Erythroblast (primary cell): Measurements from ENCODE around the gene PGA3.
"Not testable (repeated sequence)": the region's sequence is repeated elsewhere in the genome, so short reads cannot be mapped to it uniquely, and the experiment has no call there.

Source experiments
- DNase-seq, 2 experiments: peaks; one replicate each; lab custom pipeline; 2025; lab: John Stamatoyannopoulos, UW
- GATA1 ChIP-seq: IDR thresholded peaks from 2 replicates; pipeline ENCODE4 v1.6.1; 2011; ENCODE audit warnings: low read depth, mild to moderate bottlenecking, control low read depth, low read length, moderate library complexity
- POLR2A ChIP-seq: IDR thresholded peaks from 2 replicates; pipeline ENCODE4 v1.6.1; 2011; ENCODE audit warnings: mild to moderate bottlenecking, low read length

Gene PGA3

DNA sequence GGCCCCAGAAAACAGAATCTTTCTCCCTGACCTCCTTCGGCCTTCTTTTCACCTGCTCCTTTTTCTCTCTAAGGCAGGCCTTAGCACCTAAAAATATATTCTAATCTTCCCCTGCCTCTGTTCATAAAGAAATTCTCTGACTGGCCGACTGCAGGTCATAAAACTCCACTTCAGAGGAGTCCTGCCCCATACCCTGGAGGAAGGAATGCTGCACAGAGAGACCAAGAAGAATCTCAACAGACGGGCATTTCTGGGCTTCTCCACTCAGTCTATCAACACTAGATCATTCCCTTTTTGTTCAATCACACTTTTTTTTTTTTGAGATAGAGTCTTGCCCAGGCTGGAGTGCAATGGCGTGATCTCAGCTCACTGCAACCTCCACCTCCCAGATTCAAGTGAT lies 19.7 kb upstream of the PGA3 start:
- no peak for DNase-seq
- TF ChIP-seq GATA1: no peak
- no peak for TF ChIP-seq POLR2A

DNA sequence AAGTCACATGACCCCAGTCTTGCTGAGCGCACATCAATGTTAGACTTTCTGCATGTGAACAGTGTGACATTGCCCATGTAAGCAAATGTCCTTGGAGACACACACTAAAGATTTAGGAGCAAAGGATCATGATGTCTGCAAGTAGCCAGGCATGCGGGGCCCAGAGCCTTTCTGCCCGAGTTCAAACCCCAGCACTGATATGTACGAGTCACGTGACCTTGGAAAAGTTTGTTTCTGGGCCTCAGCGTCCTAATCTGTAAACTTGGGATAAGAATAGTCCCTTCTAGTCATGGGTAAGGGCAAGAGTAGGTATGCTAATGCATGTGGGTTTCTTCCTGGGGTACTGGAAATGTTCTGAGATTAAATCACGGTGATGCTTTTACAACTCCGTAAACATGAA lies 16.8 kb upstream of the PGA3 start:
- no peak for TF ChIP-seq GATA1
- DNase-seq: no peak

DNA sequence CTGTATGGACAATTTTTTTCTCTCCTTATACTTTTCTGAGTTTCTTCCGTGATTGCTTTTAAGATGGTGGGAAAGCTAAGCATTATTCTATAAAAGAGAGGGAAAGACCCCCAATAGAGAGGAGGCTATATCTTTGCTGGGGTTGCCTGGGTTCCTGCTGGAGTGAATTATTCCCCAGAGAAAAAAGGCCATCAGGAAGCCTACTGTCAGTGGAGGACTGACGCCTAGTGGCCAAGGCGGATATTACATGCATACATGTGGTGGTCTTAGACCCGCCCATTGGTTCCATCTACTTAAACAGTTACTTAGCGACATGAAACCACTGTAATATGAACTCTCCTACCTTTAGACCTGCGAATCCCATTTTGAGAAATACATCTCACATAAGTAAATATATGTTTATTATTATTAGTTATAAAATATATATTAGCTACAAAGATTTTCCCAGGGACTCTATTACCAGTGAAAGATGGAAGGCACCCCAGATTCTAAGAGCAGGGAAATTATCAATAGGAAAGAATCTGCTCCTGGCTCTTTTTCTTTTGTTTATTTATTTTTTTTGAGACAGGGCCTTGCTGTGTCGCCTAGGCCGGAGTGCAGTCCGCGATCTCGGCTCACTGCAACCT lies 15.7 kb upstream of the PGA3 start:
- TF ChIP-seq POLR2A (no peak), GATA1 (no peak)
- peak; percentile 81 to 90 for DNase-seq

DNA sequence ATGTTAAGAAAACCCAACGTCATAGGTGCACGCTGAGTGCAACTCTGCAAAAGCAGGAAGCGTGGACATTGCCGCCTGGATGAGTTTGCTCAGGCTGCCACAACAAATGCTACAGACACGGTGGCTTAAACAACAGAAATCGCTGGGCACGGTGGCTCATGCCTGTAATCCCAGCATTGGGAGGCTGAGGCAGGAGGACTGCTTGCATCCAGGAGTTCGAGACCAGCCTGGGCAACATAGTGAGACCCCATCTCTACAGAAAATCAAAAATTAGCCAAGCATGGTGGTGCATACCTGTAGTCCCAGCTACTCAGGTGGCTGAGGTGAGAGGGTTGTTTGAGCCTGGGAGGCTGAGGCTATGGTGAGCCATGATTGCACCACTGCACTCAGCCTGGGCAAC lies 13.4 kb upstream of the PGA3 start:
- no peak for DNase-seq
- TF ChIP-seq GATA1: no peak
- no peak for TF ChIP-seq POLR2A

DNA sequence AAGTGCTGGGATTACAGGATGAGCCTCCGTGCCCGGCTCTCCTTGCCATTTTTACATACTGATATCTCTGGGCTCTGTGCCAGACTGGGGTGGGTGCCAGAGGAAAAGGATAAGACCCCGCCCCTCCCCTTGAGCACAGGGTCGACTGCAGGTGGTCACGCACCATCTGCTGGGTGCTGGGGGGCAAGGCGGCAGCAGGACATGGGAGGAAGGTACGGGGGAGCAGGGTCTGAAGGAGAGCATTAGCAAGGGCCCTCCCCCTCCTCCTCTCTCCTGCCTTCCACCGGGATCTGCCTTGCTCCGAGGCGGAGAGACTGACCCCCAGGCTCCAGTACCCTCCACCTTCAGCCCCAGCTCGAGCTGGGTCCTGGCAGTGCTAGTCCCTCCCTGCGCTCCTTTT lies 9.7 kb upstream of the PGA3 start:
- TF ChIP-seq GATA1: no peak
- TF ChIP-seq POLR2A: no peak
- no peak for DNase-seq

DNA sequence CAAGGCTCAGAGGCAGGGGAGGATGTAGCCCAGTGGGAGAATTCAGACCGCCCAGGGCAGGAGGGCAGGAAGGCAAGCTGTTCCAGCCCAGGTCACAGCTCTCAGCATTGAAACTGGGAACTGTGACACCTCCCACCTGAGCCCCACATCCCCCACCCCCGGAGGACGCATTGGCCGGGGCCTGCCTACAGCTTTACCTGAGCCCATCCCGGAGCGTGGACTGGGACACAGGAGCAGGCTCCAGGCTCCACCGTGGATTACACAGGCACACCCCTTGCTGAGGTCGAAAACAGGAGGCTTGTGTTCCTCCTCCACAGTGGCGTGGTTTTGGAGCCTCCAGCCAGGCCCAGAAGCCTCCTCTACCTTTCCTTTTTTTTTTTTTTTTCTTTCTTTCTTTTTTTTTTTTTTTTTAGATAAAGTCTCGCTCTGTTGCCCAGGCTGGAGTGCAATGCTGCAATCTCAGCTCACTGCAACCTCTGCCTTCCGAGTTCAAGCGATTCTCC lies 9.1 kb upstream of the PGA3 start:
- DNase-seq: no peak

DNA sequence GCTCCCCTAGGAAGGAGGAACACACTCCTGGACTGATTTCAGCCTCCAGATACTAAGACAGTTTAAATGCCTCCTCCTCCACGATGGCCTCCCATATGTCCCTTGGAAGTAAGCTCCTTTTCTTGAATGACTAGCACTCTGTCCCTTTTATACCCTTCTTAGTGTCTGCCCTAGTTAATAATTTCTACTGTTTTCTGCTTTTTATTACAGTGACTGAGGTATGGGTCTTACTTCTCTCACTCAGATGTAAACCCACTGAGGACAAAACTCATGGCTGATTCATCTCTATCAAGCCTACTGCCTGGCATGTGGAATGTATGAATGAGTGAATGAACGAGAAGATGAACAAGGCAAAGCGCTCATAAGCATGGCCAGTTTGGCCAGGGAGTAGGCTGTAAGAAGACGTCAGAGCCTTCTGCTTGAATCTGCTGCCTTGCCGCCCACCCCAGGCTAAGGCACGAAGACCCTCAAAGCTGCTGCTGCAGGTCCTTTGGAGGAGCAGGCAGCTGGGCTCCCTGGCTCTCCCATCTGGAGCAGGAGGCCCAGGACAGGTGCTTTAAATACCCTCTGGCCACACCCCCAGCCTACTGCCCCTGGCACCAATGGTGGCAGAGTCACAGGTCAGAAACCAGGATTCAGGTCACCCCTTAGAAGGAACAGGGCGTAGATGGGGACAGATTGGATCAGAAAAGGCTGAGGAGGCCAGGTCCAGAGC lies 8.2 kb upstream of the PGA3 start:
- TF ChIP-seq POLR2A (no peak), GATA1 (no peak)
- DNase-seq: no peak

More for the DNA sequence above, 9.1 kb upstream of the PGA3 start:
- TF ChIP-seq POLR2A (no peak), GATA1 (no peak)

DNA sequence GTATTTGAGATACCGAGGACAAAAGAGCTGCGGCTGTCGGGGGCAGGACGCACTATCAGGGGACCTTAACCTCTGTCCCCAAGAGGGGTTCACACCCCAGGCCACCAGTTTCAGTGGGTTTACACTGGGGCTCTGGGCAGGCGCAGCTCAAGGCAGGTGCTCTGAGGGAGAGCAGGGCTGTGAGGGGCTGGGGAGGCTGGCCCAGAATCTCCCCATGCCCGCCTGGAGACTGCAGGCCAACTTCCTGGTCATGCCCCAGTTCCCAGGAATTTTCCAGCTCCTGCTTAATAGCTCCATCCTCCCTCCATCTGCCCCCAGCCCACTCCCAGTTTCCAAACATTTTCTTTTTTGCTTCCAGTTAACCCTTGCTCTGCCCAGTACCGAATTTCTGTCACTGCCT lies 7.6 kb upstream of the PGA3 start:
- no peak for DNase-seq
- TF ChIP-seq GATA1 (no peak), POLR2A (no peak)

DNA sequence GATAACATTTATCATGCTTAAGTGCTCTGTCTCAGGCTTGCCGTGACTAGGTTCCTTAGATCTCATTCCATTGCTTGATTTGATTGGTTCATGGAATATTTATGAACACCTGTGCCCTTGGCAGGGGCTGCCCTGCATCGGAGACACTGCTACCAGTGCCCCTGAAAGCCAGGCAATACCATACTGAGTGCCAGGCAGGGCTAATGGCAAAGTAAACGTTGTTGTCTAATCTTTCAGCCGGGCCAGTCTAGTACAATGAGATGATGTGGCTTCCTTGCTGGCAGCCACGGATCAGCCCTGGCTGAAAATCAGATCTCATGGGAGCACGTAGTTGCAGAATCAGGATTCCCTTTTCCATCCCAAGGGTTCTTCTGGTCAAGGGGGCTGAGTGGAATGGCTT lies 5.0 kb upstream of the PGA3 start:
- DNase-seq: no peak
- no peak for TF ChIP-seq GATA1
- TF ChIP-seq POLR2A: no peak

DNA sequence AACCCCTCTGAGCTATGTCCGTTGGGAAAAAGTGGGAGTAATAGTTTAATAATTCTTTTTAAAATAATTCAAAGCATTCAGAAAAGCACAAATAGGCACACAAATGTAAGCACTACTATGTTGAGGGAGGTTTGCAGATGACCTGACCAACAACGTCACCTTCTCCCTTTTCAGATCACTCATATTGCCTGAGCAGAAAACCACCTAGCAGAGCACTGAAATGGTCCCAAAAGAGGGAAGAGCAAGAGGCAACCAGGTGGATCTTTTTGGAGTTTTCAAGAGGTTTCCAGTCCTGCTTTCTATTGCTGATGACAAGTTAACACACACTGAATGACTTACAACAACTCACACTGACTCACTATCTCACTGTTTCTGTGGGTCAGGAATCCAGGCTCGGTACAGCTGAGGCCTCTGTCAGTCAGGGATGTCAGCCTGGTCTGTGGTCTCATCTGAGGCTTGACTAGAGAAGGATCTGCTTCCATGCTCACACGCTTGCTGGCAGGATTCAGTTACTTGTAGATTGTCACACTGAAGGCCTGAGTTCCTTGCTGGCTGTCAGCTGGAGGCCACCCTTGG lies 4.3 kb upstream of the PGA3 start:
- TF ChIP-seq GATA1 (no peak), POLR2A (no peak)
- no peak for DNase-seq

DNA sequence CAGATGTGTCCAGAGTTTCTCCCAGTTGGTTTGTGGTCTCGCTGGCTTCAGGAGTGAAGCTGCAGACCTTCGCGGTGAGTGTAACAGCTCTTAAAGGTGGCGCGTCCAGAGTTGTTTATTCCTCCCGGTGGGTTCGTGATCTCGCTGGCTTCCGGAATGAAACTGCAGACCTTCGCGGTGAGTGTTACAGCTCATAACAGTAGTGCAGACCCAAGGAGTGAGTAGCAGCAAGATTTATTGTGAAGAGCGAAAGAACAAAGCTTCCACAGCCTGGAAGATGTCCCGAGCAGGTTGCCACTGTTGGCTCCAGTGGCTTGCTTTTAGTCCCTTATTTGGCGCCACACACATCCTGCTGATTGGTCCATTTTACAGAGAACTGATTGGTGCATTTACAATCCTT lies 1.8 kb upstream of the PGA3 start:
- TF ChIP-seq POLR2A (no peak), GATA1 (no peak)
- no peak for DNase-seq

DNA sequence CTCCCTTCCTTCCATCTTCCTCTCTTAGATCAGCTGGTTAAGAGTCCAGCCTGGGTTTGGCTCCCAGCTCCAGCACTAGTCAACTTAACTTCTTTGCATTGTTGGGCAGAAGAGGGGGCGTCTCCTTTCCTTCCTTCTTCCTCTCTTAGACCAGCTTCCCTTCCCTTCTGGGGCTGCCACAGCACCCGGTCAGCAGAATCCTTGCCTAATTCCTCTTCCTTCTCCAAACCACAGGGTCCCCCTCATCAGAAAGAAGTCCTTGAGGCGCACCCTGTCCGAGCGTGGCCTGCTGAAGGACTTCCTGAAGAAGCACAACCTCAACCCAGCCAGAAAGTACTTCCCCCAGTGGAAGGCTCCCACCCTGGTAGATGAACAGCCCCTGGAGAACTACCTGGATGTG lies 558 bp downstream of the PGA3 start:
- DNase-seq: not testable (repeated sequence)

DNA sequence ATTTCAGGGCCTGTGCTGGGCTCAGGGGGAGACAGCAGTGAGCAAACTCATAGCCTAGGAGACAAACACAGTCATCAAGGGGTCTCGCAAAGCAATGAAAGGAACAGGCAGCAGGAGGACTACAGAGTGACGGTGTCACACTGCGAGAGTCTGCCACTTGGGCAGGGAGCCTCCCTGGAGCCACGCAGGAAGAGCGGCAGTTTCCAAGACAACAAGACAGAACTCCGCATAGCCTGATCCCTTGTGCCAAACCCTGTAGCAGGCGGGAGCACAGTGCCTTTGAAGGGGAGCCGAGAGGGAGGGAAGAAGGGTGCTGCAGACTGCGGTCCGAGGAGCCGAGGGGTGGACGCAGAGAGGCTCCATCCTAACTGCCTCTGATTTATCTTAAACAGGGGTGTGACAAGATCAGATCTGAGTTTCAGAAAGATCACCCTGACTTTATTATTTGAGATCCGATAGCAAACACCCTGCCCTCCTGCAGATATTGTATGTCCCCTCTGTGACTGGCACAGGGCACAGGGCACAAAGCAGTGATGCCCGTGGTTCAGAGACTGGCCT lies 1.3 kb downstream of the PGA3 start:
- not testable (repeated sequence) for DNase-seq

DNA sequence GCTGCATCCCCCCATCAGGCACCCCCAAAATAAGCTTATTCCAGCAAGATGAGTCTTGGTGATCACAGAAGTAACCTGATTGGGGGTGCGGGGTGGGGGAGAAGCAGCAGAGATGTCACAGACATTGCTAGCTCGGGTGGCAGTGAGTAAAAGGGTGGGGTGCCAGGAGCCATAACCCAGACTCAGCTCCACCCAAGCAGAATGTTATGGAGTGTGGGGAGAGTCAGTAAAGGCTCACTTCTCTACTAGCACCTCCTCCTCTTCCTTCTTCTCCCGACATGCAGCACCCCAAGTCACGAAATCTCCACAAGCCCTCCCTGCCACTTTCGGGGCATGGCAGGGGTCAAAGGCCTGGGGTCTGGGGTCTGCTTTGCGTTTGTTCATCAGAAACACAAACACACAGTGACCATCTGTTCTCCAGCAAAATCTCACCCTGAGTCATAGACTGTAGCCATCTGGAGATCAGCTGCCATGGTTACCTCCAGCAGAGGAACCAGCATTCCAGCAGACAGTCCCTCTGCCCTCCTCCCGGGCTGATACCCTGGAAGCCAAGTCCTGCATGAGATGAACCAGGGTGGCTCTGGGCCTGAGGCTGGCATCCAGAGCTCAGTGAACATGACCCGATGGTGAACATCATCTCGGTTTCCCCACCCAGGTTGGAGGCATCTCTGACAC lies 4.5 kb downstream of the PGA3 start:
- not testable (repeated sequence) for DNase-seq

DNA sequence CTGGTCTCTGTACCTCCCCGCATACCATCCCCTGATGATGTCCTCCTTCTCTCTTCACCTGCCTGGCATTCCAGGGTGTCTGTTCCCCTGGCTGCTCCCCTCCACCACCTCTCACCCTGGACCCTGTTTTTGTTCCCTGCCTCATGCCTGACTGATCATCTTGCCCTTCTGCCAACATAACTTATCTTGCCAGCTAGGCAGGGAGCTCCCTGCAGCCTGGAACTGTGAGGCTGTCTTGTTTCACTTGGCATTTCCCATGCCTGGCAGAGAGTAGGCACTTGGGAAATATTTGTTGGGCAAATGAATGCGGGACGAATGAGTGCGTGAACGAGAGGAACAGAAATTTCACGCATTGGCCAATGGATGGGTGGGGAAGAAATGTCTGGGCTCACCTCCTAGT lies 7.3 kb downstream of the PGA3 start:
- DNase-seq: not testable (repeated sequence)

DNA sequence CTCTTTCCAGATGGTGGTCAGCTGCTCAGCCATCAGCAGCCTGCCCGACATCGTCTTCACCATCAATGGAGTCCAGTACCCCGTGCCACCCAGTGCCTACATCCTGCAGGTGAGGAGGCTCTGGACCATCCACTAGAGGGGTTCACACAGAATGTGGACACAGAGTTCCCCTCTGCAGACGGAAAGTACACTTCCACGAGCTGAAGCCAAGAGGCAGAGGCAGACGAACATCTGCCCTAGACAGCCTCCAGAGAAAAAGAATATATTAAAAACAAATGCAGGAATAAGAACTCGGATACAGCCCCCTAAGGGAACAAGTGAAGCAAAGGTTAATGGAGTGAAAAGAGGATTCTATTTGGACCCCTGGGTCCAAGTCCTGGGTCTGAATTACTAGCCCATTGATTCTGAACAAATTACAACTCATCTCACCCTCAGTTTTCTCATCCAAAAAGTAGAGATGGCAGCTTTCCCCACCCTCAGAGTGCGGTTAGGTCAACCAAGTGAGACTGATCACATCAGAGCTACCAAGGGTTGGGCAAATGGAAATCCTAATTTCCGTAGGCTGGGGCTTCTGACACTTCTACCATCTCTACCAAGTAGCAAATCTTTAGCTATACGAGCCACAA lies 8.1 kb downstream of the PGA3 start:
- DNase-seq: not testable (repeated sequence)

DNA sequence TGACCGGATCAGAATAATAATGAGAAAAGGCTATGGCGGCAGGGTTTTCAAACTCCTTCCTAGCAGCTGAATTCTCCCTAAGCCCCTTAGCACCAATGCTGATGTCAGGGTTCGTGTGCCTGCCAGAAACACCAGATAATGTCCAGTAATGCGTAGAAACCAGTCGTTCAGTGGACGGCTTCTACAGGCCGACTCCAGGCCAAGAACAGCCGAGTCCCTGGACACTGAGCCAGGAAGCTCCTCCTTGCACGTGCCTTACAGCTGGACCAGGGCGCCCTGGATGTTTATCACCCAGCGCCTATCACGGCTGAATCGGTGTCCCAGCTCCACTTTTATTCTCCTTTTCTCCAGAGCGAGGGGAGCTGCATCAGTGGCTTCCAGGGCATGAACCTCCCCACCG lies 8.9 kb downstream of the PGA3 start:
- DNase-seq: not testable (repeated sequence)

DNA sequence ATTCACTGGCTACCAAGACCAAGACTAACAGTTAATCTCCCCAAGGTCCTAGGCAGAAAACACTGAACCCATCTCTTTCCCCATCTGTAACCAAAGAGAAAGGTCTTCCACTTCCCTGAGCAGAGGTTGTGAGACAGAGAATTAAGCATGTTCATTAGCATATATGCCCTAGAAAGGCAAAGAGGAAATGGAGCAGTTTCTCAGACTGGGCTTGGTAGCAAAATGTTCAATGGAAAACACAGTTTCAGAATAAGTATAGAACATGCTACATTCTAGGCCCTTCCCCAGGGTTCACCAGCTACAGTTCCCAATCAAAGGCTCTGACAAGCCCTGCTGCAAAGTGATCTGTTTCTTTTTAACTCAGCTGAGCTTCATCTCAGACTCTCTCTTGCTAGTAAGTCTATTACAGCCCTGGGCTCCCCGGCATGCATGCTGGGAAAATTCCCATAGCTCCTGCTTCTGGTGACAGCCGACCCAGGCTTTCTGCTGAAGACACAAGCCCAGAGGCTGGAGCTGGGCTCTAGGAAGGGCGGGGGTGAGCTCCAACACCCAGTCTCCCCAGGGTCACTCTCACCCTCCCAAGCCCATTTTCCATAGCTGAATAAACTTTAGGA lies 10.5 kb downstream of the PGA3 start:
- not testable (repeated sequence) for DNase-seq

DNA sequence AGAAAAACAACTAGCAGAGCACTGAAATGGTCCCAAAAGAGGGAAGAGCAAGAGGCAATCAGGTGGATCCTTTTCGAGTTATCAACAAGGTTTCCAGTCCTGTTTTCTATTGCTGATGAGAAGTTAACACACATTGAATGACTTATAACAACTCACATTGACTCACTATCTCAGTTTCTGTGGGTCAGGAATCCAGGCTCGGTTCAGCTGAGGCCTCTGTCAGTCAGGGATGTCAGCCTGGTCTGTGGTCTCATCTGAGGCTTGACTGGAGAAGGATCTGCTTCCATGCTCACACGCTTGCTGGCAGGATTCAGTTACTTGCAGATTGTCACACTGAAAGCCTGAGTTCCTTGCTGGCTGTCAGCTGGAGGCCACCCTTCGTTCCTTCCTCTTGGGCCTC lies 15.0 kb downstream of the PGA3 start:
- DNase-seq: not testable (repeated sequence)
